OCI-LY1 (cell line): ENCODE measurements around the gene TNRC6C.

Experiments used
- H2AFZ ChIP-seq: fragments of 200-600 bp; sonication (generic), shearing (Covaris generic); 2 replicates; pipeline ENCODE4 v1.6.0; 2014; ENCODE audit warnings: antibody characterized with exemption, mild to moderate bottlenecking, low read length
- H3F3A ChIP-seq: fragments of 200-600 bp; sonication (generic), shearing (Covaris generic); 2 replicates; pipeline ENCODE4 v1.6.0; 2014; ENCODE audit warnings: mild to moderate bottlenecking, antibody characterized with exemption, low read length, moderate library complexity; ENCODE audit not compliant: insufficient read depth
- H3K27ac ChIP-seq: fragments of 200-600 bp; sonication (generic); 2 replicates; pipeline ENCODE4 v1.5.1; 2014; ENCODE audit warnings: low read length, mixed run types, mild to moderate bottlenecking, low read depth; ENCODE audit not compliant: poor library complexity, severe bottlenecking
- H3K27me3 ChIP-seq: fragments of 200-600 bp; sonication (generic); 2 replicates; pipeline ENCODE4 v1.6.0; 2014; ENCODE audit warnings: antibody characterized with exemption, mild to moderate bottlenecking, low read length, moderate library complexity; ENCODE audit not compliant: insufficient read depth
- H3K36me3 ChIP-seq: fragments of 200-600 bp; sonication (generic); 2 replicates; pipeline ENCODE4 v1.6.1; 2014; ENCODE audit warnings: mild to moderate bottlenecking, antibody characterized with exemption, low read length, moderate library complexity, mixed read lengths; ENCODE audit not compliant: insufficient read depth
- H3K4me1 ChIP-seq: fragments of 200-600 bp; sonication (generic); 2 replicates; pipeline ENCODE4 v1.5.1; 2014; ENCODE audit warnings: mild to moderate bottlenecking, low read length, moderate library complexity; ENCODE audit not compliant: insufficient read depth, severe bottlenecking
- H3K4me2 ChIP-seq: fragments of 200-600 bp; sonication (generic), shearing (Covaris generic); 2 replicates; pipeline ENCODE4 v1.6.1; 2014; ENCODE audit warnings: low read length
- H3K4me3 ChIP-seq: fragments of 200-600 bp; sonication (generic); 2 replicates; pipeline ENCODE4 v1.5.1; 2014; ENCODE audit warnings: low read length, low read depth, mild to moderate bottlenecking, mixed read lengths; ENCODE audit not compliant: poor library complexity, severe bottlenecking
- H3K79me2 ChIP-seq: fragments of 200-600 bp; shearing (Covaris generic); 2 replicates; pipeline ENCODE4 v1.6.1; 2016; ENCODE audit warnings: mixed run types, low read length, mixed read lengths; ENCODE audit not compliant: insufficient read depth
- H3K9ac ChIP-seq: fragments of 200-600 bp; sonication (generic), shearing (Covaris generic); 2 replicates; pipeline ENCODE4 v1.6.1; 2014; ENCODE audit warnings: mild to moderate bottlenecking, low read length, mixed read lengths
- H3K9me2 ChIP-seq: fragments of 200-600 bp; sonication (generic), shearing (Covaris generic); 2 replicates; pipeline ENCODE4 v1.6.1; 2014; ENCODE audit warnings: low read depth, mild to moderate bottlenecking, low read length, mixed read lengths
- H3K9me3 ChIP-seq: fragments of 200-600 bp; shearing (Covaris generic); 2 replicates; pipeline ENCODE4 v1.6.1; 2014; ENCODE audit warnings: low read length, mixed read lengths
- H4K20me1 ChIP-seq: fragments of 200-600 bp; sonication (generic), shearing (Covaris generic); 2 replicates; pipeline ENCODE4 v1.6.0; 2016; ENCODE audit warnings: mild to moderate bottlenecking, low read length; ENCODE audit not compliant: insufficient read depth
- EZH2 ChIP-seq: fragments of 200-600 bp; sonication (generic), shearing (Covaris generic); IDR thresholded peaks from 2 replicates; pipeline ENCODE4 v1.8.0; 2017; ENCODE audit warnings: borderline replicate concordance, mixed run types, mild to moderate bottlenecking, antibody characterized with exemption, low read length, moderate library complexity, mixed read lengths
- TF ChIP-seq, protein P1 (sequence below): fragments of 200-600 bp; sonication (generic), shearing (Covaris generic); IDR thresholded peaks from 2 replicates; pipeline ENCODE4 v1.5.1; 2017; ENCODE audit warnings: mild to moderate bottlenecking, antibody characterized with exemption, low read length, moderate library complexity, mixed read lengths

TNRC6C gene

DNA sequence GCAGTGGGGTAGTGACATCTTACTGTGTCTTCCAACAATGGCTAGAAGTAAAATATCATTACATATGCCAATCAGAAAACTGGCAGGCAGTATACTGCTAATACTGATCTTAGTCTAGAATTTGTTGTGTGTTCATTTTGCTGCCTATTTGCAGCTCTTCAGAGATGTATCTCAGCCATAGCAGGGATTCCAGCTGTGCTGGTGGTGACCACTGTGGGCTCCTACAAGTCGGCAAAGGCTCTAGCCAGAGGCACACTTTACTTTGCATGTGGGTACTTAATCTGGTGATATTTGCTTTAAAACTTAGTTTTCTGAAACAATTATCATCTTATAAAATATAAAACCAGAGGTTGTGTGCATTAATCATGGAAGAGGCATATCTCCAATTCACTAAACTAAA is 100.1 kb downstream of the TNRC6C start:
- Histone ChIP-seq H3K4me3 (no peak overlapping the region), H3K4me2 (no peak overlapping the region), H3K79me2 (no peaks in the 10 kb centered on the region), H3F3A (no peaks in the 10 kb centered on the region), H3K9me2 (no peaks in the 10 kb centered on the region), H3K27ac (no peak overlapping the region), H3K27me3 (no peaks in the 10 kb centered on the region), H3K4me1 (no peaks in the 10 kb centered on the region), H2AFZ (no peak overlapping the region), H3K9ac (no peak overlapping the region), H4K20me1 (no peaks in the 10 kb centered on the region), H3K36me3 (no peaks in the 10 kb centered on the region), H3K9me3 (no peaks in the 10 kb centered on the region)
- TF ChIP-seq EZH2: no peak
- TF ChIP-seq, protein P1, sequence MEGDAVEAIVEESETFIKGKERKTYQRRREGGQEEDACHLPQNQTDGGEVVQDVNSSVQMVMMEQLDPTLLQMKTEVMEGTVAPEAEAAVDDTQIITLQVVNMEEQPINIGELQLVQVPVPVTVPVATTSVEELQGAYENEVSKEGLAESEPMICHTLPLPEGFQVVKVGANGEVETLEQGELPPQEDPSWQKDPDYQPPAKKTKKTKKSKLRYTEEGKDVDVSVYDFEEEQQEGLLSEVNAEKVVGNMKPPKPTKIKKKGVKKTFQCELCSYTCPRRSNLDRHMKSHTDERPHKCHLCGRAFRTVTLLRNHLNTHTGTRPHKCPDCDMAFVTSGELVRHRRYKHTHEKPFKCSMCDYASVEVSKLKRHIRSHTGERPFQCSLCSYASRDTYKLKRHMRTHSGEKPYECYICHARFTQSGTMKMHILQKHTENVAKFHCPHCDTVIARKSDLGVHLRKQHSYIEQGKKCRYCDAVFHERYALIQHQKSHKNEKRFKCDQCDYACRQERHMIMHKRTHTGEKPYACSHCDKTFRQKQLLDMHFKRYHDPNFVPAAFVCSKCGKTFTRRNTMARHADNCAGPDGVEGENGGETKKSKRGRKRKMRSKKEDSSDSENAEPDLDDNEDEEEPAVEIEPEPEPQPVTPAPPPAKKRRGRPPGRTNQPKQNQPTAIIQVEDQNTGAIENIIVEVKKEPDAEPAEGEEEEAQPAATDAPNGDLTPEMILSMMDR: no peak

DNA sequence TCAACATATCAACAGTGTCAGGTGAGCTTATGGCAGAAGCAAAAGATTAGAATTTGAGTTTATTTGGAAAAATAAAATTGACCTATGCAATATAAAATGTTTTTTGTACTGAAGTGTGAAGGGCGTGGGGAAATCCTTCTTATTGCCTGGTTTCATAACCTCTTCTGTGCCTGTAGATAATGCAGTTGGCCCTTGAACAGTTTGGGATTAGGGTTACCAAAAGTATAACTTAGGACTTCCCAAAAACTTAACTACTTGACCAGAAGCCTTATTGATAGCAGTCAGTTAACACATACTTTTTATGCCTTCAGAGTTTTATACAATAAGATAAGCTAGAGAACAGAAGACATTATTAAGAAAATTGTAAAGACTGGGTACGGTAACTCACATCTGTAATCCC is 104.1 kb downstream of the TNRC6C start:
- Histone ChIP-seq H3K36me3 (no peaks in the 10 kb centered on the region; the same call in 1 of the 2 replicates), H3K9me3 (no peaks in the 10 kb centered on the region), H3K9ac (no peak overlapping the region), H3K4me1 (no peaks in the 10 kb centered on the region), H4K20me1 (no peaks in the 10 kb centered on the region), H3K4me3 (no peak overlapping the region), H3K9me2 (no peaks in the 10 kb centered on the region), H3K27me3 (no peaks in the 10 kb centered on the region), H3K79me2 (no peaks in the 10 kb centered on the region), H3F3A (no peaks in the 10 kb centered on the region), H3K4me2 (no peak overlapping the region), H3K27ac (no peak overlapping the region), H2AFZ (no peak overlapping the region)
- TF ChIP-seq, protein P1: no peak
- no peak for TF ChIP-seq EZH2

DNA sequence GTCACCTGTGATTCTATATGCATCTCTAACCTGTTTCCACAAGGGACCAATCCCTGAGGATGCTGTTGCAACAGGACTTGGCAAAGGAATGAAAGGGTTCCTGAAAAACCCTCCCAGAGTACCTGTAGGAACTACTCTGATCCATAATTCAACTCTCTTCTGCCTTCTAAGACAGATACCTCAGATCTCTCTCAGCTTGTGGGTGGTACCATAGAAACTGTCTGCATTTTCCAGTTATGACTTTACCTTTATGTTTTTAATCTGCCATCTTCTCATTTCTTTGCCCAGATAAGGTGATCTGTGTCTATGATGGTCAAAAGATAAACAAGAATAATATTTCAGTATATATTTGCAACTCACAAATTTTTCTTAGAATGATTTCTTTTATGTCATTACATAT is 105.0 kb downstream of the TNRC6C start:
- no peaks in the 10 kb centered on the region; the same call in 1 of the 2 replicates for H3K36me3 ChIP-seq
- H3K79me2 ChIP-seq: no peaks in the 10 kb centered on the region
- H3K27me3 ChIP-seq: no peaks in the 10 kb centered on the region
- H4K20me1 ChIP-seq: no peaks in the 10 kb centered on the region
- no peak for TF ChIP-seq EZH2
- TF ChIP-seq, protein P1: no peak
- no peaks in the 10 kb centered on the region for H3K9me3 ChIP-seq
- no peak overlapping the region for H3K9ac ChIP-seq
- H3K4me1 ChIP-seq: no peaks in the 10 kb centered on the region
- H3K27ac ChIP-seq: no peak overlapping the region
- H3K4me3 ChIP-seq: no peak overlapping the region
- H3F3A ChIP-seq: no peaks in the 10 kb centered on the region
- H3K4me2 ChIP-seq: no peak overlapping the region
- H3K9me2 ChIP-seq: no peaks in the 10 kb centered on the region
- no peak overlapping the region for H2AFZ ChIP-seq
